Cardiac muscle cell (in vitro differentiated cells and primary cell): Measurements from ENCODE around the gene PSMC3. TPM values are rescaled to one million over a fixed set of nuclear protein-coding genes. Genes with fewer than 3 reads are reported as not detected.

Experiments
- DNase-seq, 2 donors: peaks; one replicate each; pipeline versions ENCODE4 v3.0.0 to v3.0.0-alpha.2; 2010 to 2017; ENCODE audit warnings: low read depth in 1 of 2, low spot score in 1 of 2
- H3K27ac ChIP-seq: fragments of 200-600 bp; sonication (generic); 2 replicates; pipeline ENCODE4 v1.5.1; 2016
- H3K27me3 ChIP-seq: fragments of 200-600 bp; sonication (generic); 2 replicates; pipeline ENCODE4 v1.6.0; 2016; ENCODE audit warnings: control low read depth
- H3K36me3 ChIP-seq: fragments of 200-600 bp; sonication (generic); 2 replicates; pipeline ENCODE4 v1.5.1; 2016; ENCODE audit warnings: control low read depth
- H3K4me1 ChIP-seq: fragments of 200-600 bp; sonication (generic); 2 replicates; pipeline ENCODE4 v1.8.1; 2017; ENCODE audit warnings: low read depth, mild to moderate bottlenecking, mixed run types
- H3K4me3 ChIP-seq: fragments of 200-600 bp; sonication (generic); 2 replicates; pipeline ENCODE4 v1.5.1; 2016; ENCODE audit warnings: mild to moderate bottlenecking
- H3K9me3 ChIP-seq: fragments of 200-600 bp; sonication (generic); 2 replicates; pipeline ENCODE4 v1.5.1; 2017; ENCODE audit warnings: low read depth, mild to moderate bottlenecking, control low read depth
- polyA plus RNA-seq: library from polyadenylated mRNA; unstranded; fragments of >200 nt; fragmentation: Nextera tagmentation; extraction: Ambion mirVana; gene quantifications from 2 replicates; pipeline ENCODE4 v1.2.1, GENCODE V29; 2016
- total RNA-seq: library from RNA; depleted of rRNA; stranded (reverse); fragments of >200 nt; gene quantifications from 2 replicates; pipeline ENCODE4 v1.2.3, GENCODE V29; 2016
- TF ChIP-seq, protein P1 (sequence below): IDR thresholded peaks from 2 replicates; pipeline ENCODE4 v1.5.1; 2012; ENCODE audit warnings: low read depth, mild to moderate bottlenecking, low read length

The PSMC3 gene
- total and polyA plus RNA-seq, 2 experiments from 2014 or later: 107 to 236 TPM

DNA sequence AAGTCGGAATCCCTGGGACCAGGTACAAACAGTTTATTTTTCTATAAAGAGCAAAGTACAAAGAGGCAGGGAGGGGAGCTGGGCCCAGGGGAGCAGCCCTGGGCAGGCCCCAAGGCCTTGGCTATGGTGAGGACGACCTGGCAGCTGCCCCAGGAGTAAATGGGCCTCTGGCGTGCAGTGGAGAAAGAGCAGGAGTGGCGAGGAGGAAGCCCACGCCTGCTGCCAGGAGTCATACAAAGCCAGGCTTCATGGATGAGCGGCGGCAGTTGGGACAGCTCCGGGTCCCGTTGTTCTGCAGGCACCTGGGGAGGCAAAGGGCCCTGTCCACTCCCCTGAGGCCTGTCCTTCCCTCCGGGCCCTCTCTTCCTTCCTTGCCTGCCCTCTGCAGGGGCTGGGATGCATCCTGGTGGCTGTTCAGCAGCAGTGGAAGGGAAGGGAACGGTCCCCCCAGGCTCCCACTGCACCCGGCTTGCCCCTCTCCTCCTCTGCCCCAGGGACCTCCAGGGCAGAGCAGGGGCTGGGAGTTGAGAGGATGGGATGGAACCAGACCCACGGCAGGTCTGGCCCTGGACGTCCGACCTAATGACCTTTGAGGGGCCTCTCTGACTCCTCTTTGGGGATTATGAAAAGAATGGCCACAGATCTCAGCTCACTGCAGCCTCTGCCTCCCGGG, 11.6 kb upstream of the PSMC3 start:
- Histone ChIP-seq H3K4me1 (no peaks in the 10 kb centered on the region), H3K9me3 (no peaks in the 10 kb centered on the region), H3K27ac (no peak overlapping the region), H3K36me3 (no peaks in the 10 kb centered on the region), H3K27me3 (no peaks in the 10 kb centered on the region), H3K4me3 (no peak overlapping the region)
- DNase-seq: no peak
- TF ChIP-seq, protein P1, sequence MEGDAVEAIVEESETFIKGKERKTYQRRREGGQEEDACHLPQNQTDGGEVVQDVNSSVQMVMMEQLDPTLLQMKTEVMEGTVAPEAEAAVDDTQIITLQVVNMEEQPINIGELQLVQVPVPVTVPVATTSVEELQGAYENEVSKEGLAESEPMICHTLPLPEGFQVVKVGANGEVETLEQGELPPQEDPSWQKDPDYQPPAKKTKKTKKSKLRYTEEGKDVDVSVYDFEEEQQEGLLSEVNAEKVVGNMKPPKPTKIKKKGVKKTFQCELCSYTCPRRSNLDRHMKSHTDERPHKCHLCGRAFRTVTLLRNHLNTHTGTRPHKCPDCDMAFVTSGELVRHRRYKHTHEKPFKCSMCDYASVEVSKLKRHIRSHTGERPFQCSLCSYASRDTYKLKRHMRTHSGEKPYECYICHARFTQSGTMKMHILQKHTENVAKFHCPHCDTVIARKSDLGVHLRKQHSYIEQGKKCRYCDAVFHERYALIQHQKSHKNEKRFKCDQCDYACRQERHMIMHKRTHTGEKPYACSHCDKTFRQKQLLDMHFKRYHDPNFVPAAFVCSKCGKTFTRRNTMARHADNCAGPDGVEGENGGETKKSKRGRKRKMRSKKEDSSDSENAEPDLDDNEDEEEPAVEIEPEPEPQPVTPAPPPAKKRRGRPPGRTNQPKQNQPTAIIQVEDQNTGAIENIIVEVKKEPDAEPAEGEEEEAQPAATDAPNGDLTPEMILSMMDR: no peak

DNA sequence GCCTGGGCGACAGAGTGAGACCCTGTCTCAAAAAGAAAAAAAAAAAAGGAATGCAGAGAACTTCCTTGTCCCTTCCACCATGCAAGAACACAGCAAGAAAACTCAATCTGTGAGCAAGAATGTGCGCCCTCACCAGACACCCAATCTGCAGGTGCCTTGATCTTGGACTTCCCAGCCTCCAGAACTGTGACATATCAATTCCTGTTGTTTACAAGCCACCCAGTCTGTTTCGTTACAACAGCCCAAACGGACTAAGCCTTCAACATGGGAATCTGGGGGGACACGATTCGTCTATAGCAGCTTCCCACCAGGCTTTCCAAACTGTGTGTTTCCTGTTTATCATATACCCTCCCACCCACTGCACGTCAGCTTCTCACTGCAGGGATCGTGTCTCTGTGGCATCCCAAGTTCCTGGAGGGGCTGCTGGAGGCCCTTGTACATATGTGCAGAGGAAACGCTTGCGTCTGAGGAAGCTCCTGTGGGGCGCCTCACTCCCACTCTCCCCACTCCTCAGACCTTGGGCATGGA, 11.0 kb upstream of the PSMC3 start:
- Histone ChIP-seq H3K36me3 (no peaks in the 10 kb centered on the region), H3K4me1 (no peaks in the 10 kb centered on the region), H3K27me3 (no peaks in the 10 kb centered on the region), H3K4me3 (no peak overlapping the region), H3K27ac (no peak overlapping the region), H3K9me3 (no peaks in the 10 kb centered on the region)
- TF ChIP-seq, protein P1: no peak
- DNase-seq: no peak

DNA sequence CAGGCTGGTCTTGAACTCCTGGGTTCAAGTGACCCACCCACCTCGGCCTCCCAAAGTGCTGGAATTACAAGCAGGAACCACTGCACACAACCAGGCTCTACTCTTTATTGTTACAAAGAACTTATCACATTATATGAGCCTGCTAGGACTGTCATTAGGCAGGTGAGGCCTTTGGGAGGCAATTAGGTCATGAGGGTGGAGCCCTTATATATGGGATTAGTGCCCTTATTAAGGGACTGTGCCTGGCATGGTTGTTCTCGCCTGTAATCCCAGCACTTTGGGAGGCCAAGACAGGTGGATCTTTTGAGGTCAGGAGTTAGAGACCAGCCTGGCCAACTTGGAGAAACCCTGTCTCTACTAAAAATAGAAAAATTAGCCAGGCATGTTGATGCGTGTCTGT, 10.5 kb upstream of the PSMC3 start:
- no peak for DNase-seq
- TF ChIP-seq, protein P1: no peak
- H3K27ac ChIP-seq: no peak overlapping the region
- no peak overlapping the region for H3K4me3 ChIP-seq
- H3K36me3 ChIP-seq: no peaks in the 10 kb centered on the region
- no peaks in the 10 kb centered on the region for H3K9me3 ChIP-seq
- H3K4me1 ChIP-seq: no peaks in the 10 kb centered on the region
- no peaks in the 10 kb centered on the region for H3K27me3 ChIP-seq

DNA sequence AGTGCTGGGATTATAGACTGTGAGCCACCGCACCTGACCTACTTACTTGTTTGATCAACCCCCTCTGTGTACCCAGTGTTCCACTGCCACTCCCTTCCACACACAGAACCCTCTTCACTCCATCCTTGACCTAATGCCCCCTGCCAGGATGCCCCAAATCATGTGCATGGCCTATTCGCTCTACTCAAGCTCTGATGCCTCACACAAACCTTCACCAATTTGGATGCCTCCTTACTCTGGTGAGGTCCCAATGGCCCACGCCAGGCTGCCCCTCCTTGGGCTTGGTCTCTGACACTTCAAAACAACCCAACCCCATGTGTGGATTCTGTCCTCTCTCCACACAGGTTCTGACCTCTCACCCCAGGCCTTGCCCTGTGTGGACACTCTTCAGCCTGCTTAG, 9.4 kb upstream of the PSMC3 start:
- Histone ChIP-seq H3K27ac (no peak overlapping the region), H3K4me3 (no peak overlapping the region), H3K27me3 (no peaks in the 10 kb centered on the region), H3K36me3 (no peaks in the 10 kb centered on the region), H3K4me1 (no peaks in the 10 kb centered on the region), H3K9me3 (no peaks in the 10 kb centered on the region)
- no peak for DNase-seq
- TF ChIP-seq, protein P1: no peak

DNA sequence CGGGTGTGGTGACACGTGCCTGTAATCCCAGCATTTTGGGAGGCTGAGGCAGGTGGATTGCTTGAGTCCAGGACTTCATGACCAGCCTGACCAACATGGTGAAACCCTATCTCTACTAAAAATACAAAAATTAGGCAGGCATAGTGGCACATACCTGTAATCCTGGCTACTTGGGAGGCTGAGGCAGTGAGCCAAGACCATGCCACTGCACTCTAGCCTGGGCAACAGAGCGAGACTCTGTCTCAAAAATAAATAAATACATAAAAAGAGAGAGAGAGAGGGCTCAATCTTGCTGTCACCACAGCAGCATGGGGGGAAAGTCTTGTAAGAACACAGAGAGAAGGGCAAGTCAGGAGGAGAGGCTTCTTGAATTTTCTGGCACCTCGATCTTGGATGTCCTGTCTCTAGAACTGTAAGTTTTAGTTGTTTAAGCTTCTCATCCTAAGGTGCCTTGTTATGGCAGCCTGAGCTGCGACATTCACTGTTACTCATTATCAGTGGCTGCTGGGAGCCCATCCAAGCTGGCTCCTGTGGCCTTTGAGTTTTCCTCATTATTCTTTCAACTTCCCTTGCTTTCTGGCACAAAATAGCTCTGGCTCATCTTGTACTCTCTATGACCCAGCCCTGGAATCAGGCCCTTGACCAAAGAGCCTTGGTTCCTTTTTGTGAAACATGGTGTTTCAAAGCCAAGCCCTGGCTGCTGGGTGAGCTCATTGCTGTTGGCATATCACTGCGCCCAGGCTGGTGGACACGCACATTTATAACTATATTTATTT, 8.0 kb upstream of the PSMC3 start:
- no peaks in the 10 kb centered on the region for H3K4me1 ChIP-seq
- TF ChIP-seq, protein P1: no peak
- DNase-seq: peak in 1 of 2 donors; percentile 71
- H3K4me3 ChIP-seq: no peak overlapping the region
- H3K36me3 ChIP-seq: no peaks in the 10 kb centered on the region
- no peak overlapping the region for H3K27ac ChIP-seq
- H3K9me3 ChIP-seq: no peaks in the 10 kb centered on the region
- H3K27me3 ChIP-seq: no peaks in the 10 kb centered on the region
